ENCODE results near the gene INTS6. TPM values are rescaled to one million over a fixed set of nuclear protein-coding genes. Genes with fewer than 3 reads are reported as not detected.
A peak's percentile ranks its signal among the peaks of the same experiment; 100 is the strongest.

Gene INTS6
- total RNA-seq, 1 donor from 2014 or later, result 34.3 TPM

- H3K9me3 ChIP-seq, result no peaks in the 10 kb centered on the region
- no peaks in the 10 kb centered on the region for H3K4me1 ChIP-seq
- H3K4me3 ChIP-seq, result no peak overlapping the region
- ATAC-seq (no peak), DNase-seq (no peak)
- H3K36me3 ChIP-seq, result peaks cover 81% of the 10 kb centered on the region
- intact Hi-C loops (cut with DNase I), result no loop called here
- no peak for TF ChIP-seq CTCF (IDR thresholded peaks at IDR 0.05)
- no peak overlapping the region for H3K27ac ChIP-seq
- H3K27me3 ChIP-seq, result no peaks in the 10 kb centered on the region
These were observed 82.0 kb downstream of the INTS6 start for GRCh38 chr13:51370811-51371210.

GRCh38 chr13:51370116-51370515, 82.7 kb downstream of the INTS6 start:
- no peak for TF ChIP-seq CTCF (IDR thresholded peaks at IDR 0.05)
- intact Hi-C loops (cut with DNase I), result no loop called here
- Histone ChIP-seq H3K27me3 (no peaks in the 10 kb centered on the region), H3K4me3 (no peak overlapping the region), H3K9me3 (no peaks in the 10 kb centered on the region), H3K4me1 (no peaks in the 10 kb centered on the region), H3K36me3 (peaks cover 80% of the 10 kb centered on the region), H3K27ac (no peak overlapping the region)
- DNase-seq, result no peak
- peak; percentile 75 for ATAC-seq

- H3K4me3 ChIP-seq, result no peak overlapping the region
- no peaks in the 10 kb centered on the region for H3K4me1 ChIP-seq
- DNase-seq (no peak), ATAC-seq (no peak)
- H3K27ac ChIP-seq, result no peak overlapping the region
- H3K36me3 ChIP-seq, result peaks cover 50% of the 10 kb centered on the region
- intact Hi-C loops (cut with DNase I), result no loop called here
- no peak for TF ChIP-seq CTCF (IDR thresholded peaks at IDR 0.05)
- H3K27me3 ChIP-seq, result no peaks in the 10 kb centered on the region
- no peaks in the 10 kb centered on the region for H3K9me3 ChIP-seq
These were observed 88.3 kb downstream of the INTS6 start for GRCh38 chr13:51364404-51365008.

- Histone ChIP-seq H3K9me3 (no peaks in the 10 kb centered on the region), H3K27me3 (no peaks in the 10 kb centered on the region), H3K4me1 (no peaks in the 10 kb centered on the region), H3K4me3 (no peak overlapping the region), H3K27ac (no peak overlapping the region), H3K36me3 (peaks cover 42% of the 10 kb centered on the region)
- intact Hi-C loops (cut with DNase I), result no loop called here
- no peak for DNase-seq
- no peak for ATAC-seq
- no peak for TF ChIP-seq CTCF (IDR thresholded peaks at IDR 0.05)
These were observed 89.2 kb downstream of the INTS6 start for GRCh38 chr13:51363625-51364024.

- no peak for DNase-seq
- Histone ChIP-seq H3K4me3 (no peak overlapping the region), H3K36me3 (peaks cover 17% of the 10 kb centered on the region), H3K9me3 (no peaks in the 10 kb centered on the region), H3K27ac (no peak overlapping the region), H3K27me3 (no peaks in the 10 kb centered on the region), H3K4me1 (no peaks in the 10 kb centered on the region)
- intact Hi-C loops (cut with DNase I), result no loop called here
- no peak for TF ChIP-seq CTCF (IDR thresholded peaks at IDR 0.05)
- ATAC-seq, result no peak
These were observed 91.7 kb downstream of the INTS6 start for GRCh38 chr13:51361106-51361505.

- H3K27me3 ChIP-seq, result no peaks in the 10 kb centered on the region
- no peaks in the 10 kb centered on the region for H3K4me1 ChIP-seq
- intact Hi-C loops (cut with DNase I), result no loop called here
- DNase-seq (no peak), ATAC-seq (no peak)
- H3K4me3 ChIP-seq, result no peak overlapping the region
- no peak overlapping the region for H3K27ac ChIP-seq
- TF ChIP-seq CTCF (IDR thresholded peaks at IDR 0.05), result no peak
- no peaks in the 10 kb centered on the region for H3K9me3 ChIP-seq
- H3K36me3 ChIP-seq, result peaks cover 12% of the 10 kb centered on the region
These were observed 92.3 kb downstream of the INTS6 start for GRCh38 chr13:51360489-51360888.
